Activated T-helper 1 cell treated with anti-CD3 and anti-CD28 coated beads, Interleukin-2, amount 50 U/mL, for 16 hours (primary cell): ENCODE measurements around the gene CTDSP2.
"Not testable (repeated sequence)": the region's sequence is repeated elsewhere in the genome, so short reads cannot be mapped to it uniquely, and the experiment has no call there.

Source experiments
- DNase-seq, 2 donors: peaks; one replicate each; pipeline ENCODE4 v3.0.0-alpha.2; 2020; ENCODE audit warnings: low read depth in 1 of 2, low spot score in 1 of 2

The CTDSP2 gene

GRCh38 chr12:57853864-57854556 is 7.5 kb upstream of the CTDSP2 start:
- DNase-seq, result no peak

- DNase-seq, result no peak
These were observed 6.3 kb upstream of the CTDSP2 start for GRCh38 chr12:57852620-57853500.

- no peak for DNase-seq
These were observed 5.7 kb upstream of the CTDSP2 start for GRCh38 chr12:57852200-57852599.

GRCh38 chr12:57851552-57851951 is 5.0 kb upstream of the CTDSP2 start:
- no peak for DNase-seq

- DNase-seq, result no peak
These were observed 4.4 kb upstream of the CTDSP2 start for GRCh38 chr12:57850854-57851430.

GRCh38 chr12:57849447-57849846 is 2.9 kb upstream of the CTDSP2 start:
- DNase-seq, result not testable (repeated sequence)

GRCh38 chr12:57849035-57849434 is 2.5 kb upstream of the CTDSP2 start:
- DNase-seq, result no peak

- DNase-seq, result no peak
These were observed 1.7 kb upstream of the CTDSP2 start for GRCh38 chr12:57848208-57848607.

- DNase-seq, result no peak
These were observed 298 bp downstream of the CTDSP2 start for GRCh38 chr12:57846285-57846576.

- DNase-seq, result peak; percentile 30 to 47
These were observed 848 bp downstream of the CTDSP2 start for GRCh38 chr12:57845478-57846284.

- DNase-seq, result no peak
These were observed 1.6 kb downstream of the CTDSP2 start for GRCh38 chr12:57844709-57845477.

- no peak for DNase-seq
These were observed 3.9 kb downstream of the CTDSP2 start for GRCh38 chr12:57842342-57843294.

- DNase-seq, result no peak
These were observed 5.1 kb downstream of the CTDSP2 start for GRCh38 chr12:57841445-57841844.

GRCh38 chr12:57840726-57841125 is 5.8 kb downstream of the CTDSP2 start:
- DNase-seq, result no peak

- DNase-seq, result no peak
These were observed 6.5 kb downstream of the CTDSP2 start for GRCh38 chr12:57839996-57840395.

- DNase-seq, result no peak
These were observed 7.8 kb downstream of the CTDSP2 start for GRCh38 chr12:57838594-57839302.

GRCh38 chr12:57837864-57838562 is 8.5 kb downstream of the CTDSP2 start:
- DNase-seq, result no peak
